Measurements from ENCODE around the gene DRD2. TPM values are rescaled to one million over a fixed set of nuclear protein-coding genes. Genes with fewer than 3 reads are reported as not detected.

Gene DRD2
- total and polyA plus RNA-seq, 2 donors (not counting 3 experiments of a cell fraction or from before 2014, with no cell fraction given) = not detected

DNA sequence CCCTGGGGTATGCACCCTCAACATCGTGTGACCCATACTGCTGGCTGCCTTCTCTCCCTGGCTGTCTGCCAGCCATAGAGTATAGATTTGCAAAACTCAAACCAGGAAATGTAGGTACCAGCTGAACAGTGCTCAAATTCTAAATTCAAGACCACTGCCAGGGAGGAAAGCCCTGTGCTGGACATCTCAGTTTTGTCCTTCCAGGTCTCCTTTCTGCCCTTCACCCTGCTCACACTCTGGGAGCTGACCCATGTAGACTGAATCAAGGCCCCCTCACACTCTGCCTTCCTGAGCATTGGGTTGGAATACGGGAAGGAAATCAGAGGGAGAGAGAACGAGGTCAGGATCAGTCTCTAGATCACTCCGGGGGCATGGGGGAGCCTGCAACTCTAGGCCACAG lies 12.4 kb upstream of the DRD2 start:
- intact Hi-C loops (cut with micrococcal nuclease) = no loop called here
- DNase-seq (ENCODE audit: low read depth, low spot score) (no peak), FAIRE-seq (no peak)
- H4K20me1 ChIP-seq (replicated peaks; ENCODE audit: control insufficient read depth, extremely low read depth, insufficient read depth, low read length) = no peaks in the 10 kb centered on the region
- no peaks in the 10 kb centered on the region for H3K27me3 ChIP-seq (ENCODE audit: control insufficient read depth in 2 of 2, insufficient read depth in 2 of 2, low read length in 2 of 2)
- dilution Hi-C loops (cut with MboI; ENCODE audit: extremely low pct_ligation_motif_present, low sequenced_read_pairs) = no loop called here
- H2AFZ ChIP-seq (ENCODE audit: low read depth, low read length) = no peak overlapping the region
- no peaks in the 10 kb centered on the region for H3K79me2 ChIP-seq (ENCODE audit: control insufficient read depth, insufficient read depth, low read length)
- no peaks in the 10 kb centered on the region for H3K36me3 ChIP-seq (ENCODE audit: control insufficient read depth in 2 of 2, extremely low read depth in 1 of 2, insufficient read depth in 2 of 2, low read length in 2 of 2)
- H3K4me3 ChIP-seq (replicated peaks in 1 of 3; ENCODE audit: insufficient read depth in 1 of 3, low read depth in 1 of 3, low read length in 3 of 3) = no peak overlapping the region
- H3K9me3 ChIP-seq (replicated peaks; ENCODE audit: control insufficient read depth, insufficient read depth, low read length) = no peaks in the 10 kb centered on the region
- H3K27ac ChIP-seq (ENCODE audit: insufficient read depth, low read depth, low read length) = no peak overlapping the region
- H3K4me2 ChIP-seq (ENCODE audit: insufficient read depth, low read length) = no peak overlapping the region
- no peak overlapping the region for H3K9ac ChIP-seq (replicated peaks; ENCODE audit: extremely low read depth, insufficient read depth, low read length)
- no peaks in the 10 kb centered on the region for H3K9me1 ChIP-seq (replicated peaks; ENCODE audit: control insufficient read depth, extremely low read depth, insufficient read depth, low read length)
- CTCF ChIA-PET = no interaction called here
- TF ChIP-seq POLR2A (IDR thresholded peaks at IDR 0.05; ENCODE audit: low read depth, low read length) = no peak
- TF ChIP-seq FOS (IDR thresholded peaks at IDR 0.05; ENCODE audit: borderline replicate concordance, insufficient read depth, low read length) = no peak
- TF ChIP-seq POLR2AphosphoS5 (IDR thresholded peaks at IDR 0.05; ENCODE audit: insufficient read depth, low read depth, low read length) = no peak
- TF ChIP-seq JUN (IDR thresholded peaks at IDR 0.05; ENCODE audit: borderline replicate concordance, insufficient read depth, insufficient read length, low read depth) = no peak
- TF ChIP-seq MAX (IDR thresholded peaks at IDR 0.05; ENCODE audit: insufficient read depth, insufficient read length) = no peak
- TF ChIP-seq, protein P1, sequence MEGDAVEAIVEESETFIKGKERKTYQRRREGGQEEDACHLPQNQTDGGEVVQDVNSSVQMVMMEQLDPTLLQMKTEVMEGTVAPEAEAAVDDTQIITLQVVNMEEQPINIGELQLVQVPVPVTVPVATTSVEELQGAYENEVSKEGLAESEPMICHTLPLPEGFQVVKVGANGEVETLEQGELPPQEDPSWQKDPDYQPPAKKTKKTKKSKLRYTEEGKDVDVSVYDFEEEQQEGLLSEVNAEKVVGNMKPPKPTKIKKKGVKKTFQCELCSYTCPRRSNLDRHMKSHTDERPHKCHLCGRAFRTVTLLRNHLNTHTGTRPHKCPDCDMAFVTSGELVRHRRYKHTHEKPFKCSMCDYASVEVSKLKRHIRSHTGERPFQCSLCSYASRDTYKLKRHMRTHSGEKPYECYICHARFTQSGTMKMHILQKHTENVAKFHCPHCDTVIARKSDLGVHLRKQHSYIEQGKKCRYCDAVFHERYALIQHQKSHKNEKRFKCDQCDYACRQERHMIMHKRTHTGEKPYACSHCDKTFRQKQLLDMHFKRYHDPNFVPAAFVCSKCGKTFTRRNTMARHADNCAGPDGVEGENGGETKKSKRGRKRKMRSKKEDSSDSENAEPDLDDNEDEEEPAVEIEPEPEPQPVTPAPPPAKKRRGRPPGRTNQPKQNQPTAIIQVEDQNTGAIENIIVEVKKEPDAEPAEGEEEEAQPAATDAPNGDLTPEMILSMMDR (IDR thresholded peaks at IDR 0.05; ENCODE audit: extremely low read depth in 1 of 2, insufficient read depth in 1 of 2, low read depth in 1 of 2, low read length in 2 of 2) = no peak
- POLR2A ChIA-PET = no interaction called here
- no peaks in the 10 kb centered on the region for H3K4me1 ChIP-seq (ENCODE audit: control insufficient read depth, extremely low read depth, insufficient read depth, low read length)
- no TSS peak for BruUV-seq (replicated peaks)

- Histone ChIP-seq H3K4me3 (replicated peaks in 1 of 3; ENCODE audit: insufficient read depth in 1 of 3, low read depth in 1 of 3, low read length in 3 of 3) (no peak overlapping the region), H3K79me2 (ENCODE audit: control insufficient read depth, insufficient read depth, low read length) (no peaks in the 10 kb centered on the region), H3K27ac (ENCODE audit: insufficient read depth, low read depth, low read length) (no peak overlapping the region), H3K4me1 (ENCODE audit: control insufficient read depth, extremely low read depth, insufficient read depth, low read length) (no peaks in the 10 kb centered on the region), H2AFZ (ENCODE audit: low read depth, low read length) (no peak overlapping the region), H3K27me3 (ENCODE audit: control insufficient read depth in 2 of 2, insufficient read depth in 2 of 2, low read length in 2 of 2) (no peaks in the 10 kb centered on the region), H3K9ac (replicated peaks; ENCODE audit: extremely low read depth, insufficient read depth, low read length) (no peak overlapping the region), H3K36me3 (ENCODE audit: control insufficient read depth in 2 of 2, extremely low read depth in 1 of 2, insufficient read depth in 2 of 2, low read length in 2 of 2) (no peaks in the 10 kb centered on the region), H4K20me1 (replicated peaks; ENCODE audit: control insufficient read depth, extremely low read depth, insufficient read depth, low read length) (no peaks in the 10 kb centered on the region), H3K9me3 (replicated peaks; ENCODE audit: control insufficient read depth, insufficient read depth, low read length) (no peaks in the 10 kb centered on the region), H3K4me2 (ENCODE audit: insufficient read depth, low read length) (no peak overlapping the region), H3K9me1 (replicated peaks; ENCODE audit: control insufficient read depth, extremely low read depth, insufficient read depth, low read length) (no peaks in the 10 kb centered on the region)
- TF ChIP-seq FOS (IDR thresholded peaks at IDR 0.05; ENCODE audit: borderline replicate concordance, insufficient read depth, low read length) = no peak
- no peak for TF ChIP-seq EZH2 (IDR thresholded peaks at IDR 0.05; ENCODE audit: borderline replicate concordance, low read depth, low read length, severe bottlenecking)
- TF ChIP-seq MAX (IDR thresholded peaks at IDR 0.05; ENCODE audit: insufficient read depth, insufficient read length) = no peak
- no peak for TF ChIP-seq JUN (IDR thresholded peaks at IDR 0.05; ENCODE audit: borderline replicate concordance, insufficient read depth, insufficient read length, low read depth)
- TF ChIP-seq MYC (IDR thresholded peaks at IDR 0.05; ENCODE audit: low read depth, low read length) = no peak
- no peak for TF ChIP-seq POLR2A (IDR thresholded peaks at IDR 0.05; ENCODE audit: low read depth, low read length)
- no peak for TF ChIP-seq POLR2AphosphoS5 (IDR thresholded peaks at IDR 0.05; ENCODE audit: insufficient read depth, low read depth, low read length)
- TF ChIP-seq, protein P1 (IDR thresholded peaks at IDR 0.05; ENCODE audit: extremely low read depth in 1 of 2, insufficient read depth in 1 of 2, low read depth in 1 of 2, low read length in 2 of 2) = no peak
- no peak for TF ChIP-seq GATA2 (IDR thresholded peaks at IDR 0.05; ENCODE audit: insufficient read depth, insufficient read length, low read depth, low read length)
- intact Hi-C loops (cut with micrococcal nuclease) (no loop called here), dilution Hi-C loops (cut with MboI; ENCODE audit: extremely low pct_ligation_motif_present, low sequenced_read_pairs) (no loop called here)
- DNase-seq (ENCODE audit: low read depth, low spot score) (no peak), FAIRE-seq (no peak)
- ChIA-PET CTCF (no interaction called here), POLR2A (no interaction called here)
- no TSS peak for BruUV-seq (replicated peaks)
Observed at GRCh38 chr11:113484223-113484622, 9.0 kb upstream of the DRD2 start.

All from endothelial cell of umbilical vein (primary cell).